Pancreas (tissue), 10 donors: ENCODE data around the gene PCDHA1. TPM values are rescaled to one million over a fixed set of nuclear protein-coding genes. Genes with fewer than 3 reads are reported as not detected.

ENCODE experiments used
- ATAC-seq, 4 donors: fragments of 200-7000 bp; cut with Tn5 transposase; one replicate each; pipeline versions ENCODE4 v1.8.0 to v1.9.1; 2020; ENCODE audit warnings: mild to moderate bottlenecking in 4 of 4, moderate library complexity in 4 of 4
- DNase-seq, 6 donors: peaks; one replicate each; pipeline ENCODE4 v3.0.0-alpha.2; 2020
- FAIRE-seq: peaks from 2 replicates; lab custom pipeline; 2012; peaks lifted over from hg19 to GRCh38; lab: Jason Lieb, UNC
- H3K27ac ChIP-seq, 4 donors: fragments of 200-600 bp; sonication (generic); 1 replicate in 3 of 4; 2 replicates in 1 of 4; pipeline versions ENCODE4 v1.5.0 to v1.8.0; 2020
- H3K27me3 ChIP-seq, 4 donors: fragments of 200-600 bp; one replicate each; pipeline ENCODE4 v1.8.0; 2021
- H3K36me3 ChIP-seq, 3 donors: fragments of 200-600 bp; sonication (generic) in 1 of 3; one replicate each; pipeline versions ENCODE4 v1.5.0 to v1.8.0; 2020 to 2021
- H3K4me1 ChIP-seq, 3 donors: fragments of 200-600 bp; one replicate each; pipeline ENCODE4 v1.8.0; 2021
- H3K4me3 ChIP-seq, 4 donors: fragments of 200-600 bp; sonication (generic) in 2 of 4; one replicate each; pipeline versions ENCODE4 v1.5.0 to v1.8.0; 2020 to 2021
- H3K9me3 ChIP-seq, 4 donors: fragments of 200-600 bp; one replicate each; pipeline ENCODE4 v1.8.0; 2021
- WGBS, 2 donors: extraction: QIAGEN DNeasy Blood & Tissue Kit; methylation state at CpG; one replicate each; pipeline ENCODE4 v1.1.7; 2013; 5-methylcytosine and 5-hydroxymethylcytosine counted together
- intact Hi-C, 3 donors: fragments of 100-400 bp; cut with DNase I; formaldehyde crosslinking; loops; one replicate each; pipeline versions ENCODE4 v1.11.1 to v1.14.2; 2022
- polyA plus RNA-seq, 2 donors: library from polyadenylated mRNA; stranded (reverse); fragments of 200-250 nt; gene quantifications; one replicate each; pipeline ENCODE4 v1.2.3, GENCODE V29; 2013
- total RNA-seq, 6 donors: library from RNA; stranded (reverse); fragmentation: NEBNext Ultra II Directional in 4 of 6; extraction: Animal tissue kit (Norgen Biotek cat#: 25700) in 4 of 6; gene quantifications; one replicate each; pipeline versions ENCODE4 v1.2.1 to v1.2.4, GENCODE V29; 2021 to 2023
- TF ChIP-seq, protein P1 (sequence below), 4 donors: fragments of 200-600 bp; sonication (generic) in 3 of 4; IDR thresholded peaks; one replicate each; pipeline versions ENCODE4 v1.5.0 to v1.8.0; 2021; ENCODE audit warnings: antibody characterized with exemption in 4 of 4
- donor health status: healthy with polysubstance abuse.
- donor health status: DM: no; HTN: no; CAD: no; lungs with moderate emphysema.
- donor health status: DM: no; HTN: no; CAD: no.
- donor health status: control.
- donor health status: control.
- donor health status: Bipolar disorder and iron deficiency.
- donor health status: DM: yes; HTN: yes; CAD: no.
- donor health status: DM: no; HTN: no; CAD: no.
- donor health status: DM: no; HTN: no; CAD: no.
- donor health status: DM: yes; HTN: yes; CAD: no.

PCDHA1 gene
- total and polyA plus RNA-seq, 8 donors = 0.03 to 0.47 (median 0.09) TPM; not detected in 2

DNA sequence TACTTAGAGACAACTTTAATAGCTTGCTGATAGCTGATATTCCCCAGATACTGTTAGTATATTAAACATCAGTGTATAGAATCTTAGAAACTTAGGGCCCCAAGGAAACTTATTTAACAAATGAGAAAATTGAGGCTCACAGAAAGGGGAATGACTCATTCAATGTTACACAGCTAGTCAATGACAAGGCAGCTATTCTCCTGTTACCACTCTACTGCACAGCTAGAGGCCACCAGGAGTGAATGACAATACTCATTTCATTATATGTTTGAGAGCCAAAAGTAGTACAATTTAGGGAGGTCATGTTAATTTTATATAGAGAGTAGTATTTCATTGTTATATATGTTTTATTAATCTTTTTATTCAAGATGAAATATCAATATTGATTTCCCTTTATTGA is 232.0 kb downstream of the PCDHA1 start:
- no peak for ATAC-seq
- Histone ChIP-seq H3K4me1 (no peaks in the 10 kb centered on the region), H3K4me3 (no peak overlapping the region), H3K36me3 (no peaks in the 10 kb centered on the region), H3K9me3 (no peaks in the 10 kb centered on the region), H3K27ac (no peak overlapping the region), H3K27me3 (no peaks in the 10 kb centered on the region)
- TF ChIP-seq, protein P1, sequence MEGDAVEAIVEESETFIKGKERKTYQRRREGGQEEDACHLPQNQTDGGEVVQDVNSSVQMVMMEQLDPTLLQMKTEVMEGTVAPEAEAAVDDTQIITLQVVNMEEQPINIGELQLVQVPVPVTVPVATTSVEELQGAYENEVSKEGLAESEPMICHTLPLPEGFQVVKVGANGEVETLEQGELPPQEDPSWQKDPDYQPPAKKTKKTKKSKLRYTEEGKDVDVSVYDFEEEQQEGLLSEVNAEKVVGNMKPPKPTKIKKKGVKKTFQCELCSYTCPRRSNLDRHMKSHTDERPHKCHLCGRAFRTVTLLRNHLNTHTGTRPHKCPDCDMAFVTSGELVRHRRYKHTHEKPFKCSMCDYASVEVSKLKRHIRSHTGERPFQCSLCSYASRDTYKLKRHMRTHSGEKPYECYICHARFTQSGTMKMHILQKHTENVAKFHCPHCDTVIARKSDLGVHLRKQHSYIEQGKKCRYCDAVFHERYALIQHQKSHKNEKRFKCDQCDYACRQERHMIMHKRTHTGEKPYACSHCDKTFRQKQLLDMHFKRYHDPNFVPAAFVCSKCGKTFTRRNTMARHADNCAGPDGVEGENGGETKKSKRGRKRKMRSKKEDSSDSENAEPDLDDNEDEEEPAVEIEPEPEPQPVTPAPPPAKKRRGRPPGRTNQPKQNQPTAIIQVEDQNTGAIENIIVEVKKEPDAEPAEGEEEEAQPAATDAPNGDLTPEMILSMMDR (IDR thresholded peaks at IDR 0.05) = no peak
- no peak for DNase-seq
- FAIRE-seq = no peak
- intact Hi-C loops = no loop called here

DNA sequence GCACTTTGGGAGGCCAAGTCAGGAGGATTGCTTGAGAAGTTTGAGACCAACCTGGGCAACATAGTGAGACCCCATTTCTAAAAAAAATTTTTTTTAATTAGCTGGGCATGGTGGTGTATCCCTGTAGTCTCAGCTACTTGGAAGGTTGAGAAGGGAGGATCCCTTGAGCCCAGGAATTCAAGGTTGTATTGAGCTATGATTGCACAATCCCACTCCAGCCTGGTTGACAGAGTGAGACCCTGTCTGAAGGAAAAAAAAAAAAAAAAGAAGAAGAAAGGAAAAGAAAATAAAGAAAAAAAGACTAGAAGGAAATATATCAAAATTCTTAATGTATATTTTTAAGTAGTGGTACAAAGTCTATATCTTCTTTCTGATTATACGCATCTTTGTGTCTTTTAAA is 236.4 kb downstream of the PCDHA1 start:
- Histone ChIP-seq H3K27ac (no peak overlapping the region), H3K9me3 (no peaks in the 10 kb centered on the region), H3K4me1 (no peaks in the 10 kb centered on the region), H3K27me3 (no peaks in the 10 kb centered on the region), H3K36me3 (no peaks in the 10 kb centered on the region), H3K4me3 (no peak overlapping the region)
- FAIRE-seq (no peak), ATAC-seq (no peak), DNase-seq (no peak)
- TF ChIP-seq, protein P1 (IDR thresholded peaks at IDR 0.05) = no peak
- intact Hi-C loops = no loop called here
- 91 to 98% methylated on average over 1 of the region's 1 CpG for WGBS, 2 donors

- TF ChIP-seq, protein P1 (IDR thresholded peaks at IDR 0.05) = no peak
- Histone ChIP-seq H3K4me1 (no peaks in the 10 kb centered on the region), H3K27ac (no peak overlapping the region), H3K4me3 (no peak overlapping the region), H3K9me3 (no peaks in the 10 kb centered on the region), H3K36me3 (no peaks in the 10 kb centered on the region), H3K27me3 (no peaks in the 10 kb centered on the region)
- ATAC-seq (no peak), DNase-seq (no peak), FAIRE-seq (no peak)
- intact Hi-C loops = no loop called here
- WGBS, 2 donors = 76 to 84% methylated on average over 15 of the region's 15 CpGs
These were observed 245.1 kb downstream of the PCDHA1 start for GRCh38 chr5:141031006-141031405.

DNA sequence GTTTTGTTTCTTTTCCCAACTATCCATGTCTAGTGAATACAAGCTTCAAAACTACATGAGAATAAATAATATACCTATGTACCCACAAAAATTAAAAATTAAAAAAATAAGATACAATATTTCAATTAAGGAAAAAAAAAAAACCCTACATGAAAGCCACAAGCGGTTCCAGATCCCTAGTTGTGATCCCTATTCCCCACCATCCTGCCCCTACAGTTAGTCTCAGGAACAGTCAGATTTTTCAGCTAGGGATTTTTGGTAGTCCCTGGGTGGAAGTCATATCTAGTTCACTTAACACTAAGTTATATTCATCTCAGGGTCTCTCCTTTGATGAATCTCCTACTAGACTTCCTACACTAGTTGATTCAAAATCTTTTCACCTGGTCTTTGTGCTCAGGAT is 246.7 kb downstream of the PCDHA1 start:
- 47 to 74% methylated on average over 1 of the region's 1 CpG for WGBS, 2 donors
- Histone ChIP-seq H3K4me1 (no peaks in the 10 kb centered on the region), H3K27me3 (no peaks in the 10 kb centered on the region), H3K27ac (no peak overlapping the region), H3K9me3 (no peaks in the 10 kb centered on the region), H3K4me3 (no peak overlapping the region), H3K36me3 (no peaks in the 10 kb centered on the region)
- ATAC-seq = no peak
- DNase-seq = no peak
- TF ChIP-seq, protein P1 (IDR thresholded peaks at IDR 0.05) = no peak
- intact Hi-C loops = no loop called here
- FAIRE-seq = no peak

- TF ChIP-seq, protein P1 (IDR thresholded peaks at IDR 0.05) = no peak
- Histone ChIP-seq H3K27ac (no peak overlapping the region), H3K4me3 (no peak overlapping the region), H3K36me3 (no peaks in the 10 kb centered on the region), H3K9me3 (no peaks in the 10 kb centered on the region), H3K4me1 (no peaks in the 10 kb centered on the region), H3K27me3 (peaks cover 0 to 14% (median 2%) of the 10 kb centered on the region in 4 donors)
- intact Hi-C loops = no loop called here
- no peak for DNase-seq
- ATAC-seq = no peak
- FAIRE-seq = no peak
These were observed 253.1 kb downstream of the PCDHA1 start for GRCh38 chr5:141039061-141039460.
